Right renal pelvis (tissue), 4 donors: ENCODE results near the gene COL4A1. TPM values are rescaled to one million over a fixed set of nuclear protein-coding genes. Genes with fewer than 3 reads are reported as not detected.
A peak's percentile ranks its signal among the peaks of the same experiment; 100 is the strongest.

Experiments used
- DNase-seq, 4 donors: peaks; one replicate each; pipeline ENCODE4 v3.0.0-alpha.2; 2013; ENCODE audit warnings: low read depth in 4 of 4, low spot score in 3 of 4, missing footprints in 1 of 4
- polyA plus RNA-seq, 4 donors: library from polyadenylated mRNA; unstranded; fragments of 120-200 nt; gene quantifications; one replicate each; pipeline ENCODE4 v1.2.1, GENCODE V29; 2013; ENCODE audit not compliant: insufficient read length in 4 of 4

Gene COL4A1
- polyA plus RNA-seq, 4 donors: 619 to 679 (median 666) TPM

DNA sequence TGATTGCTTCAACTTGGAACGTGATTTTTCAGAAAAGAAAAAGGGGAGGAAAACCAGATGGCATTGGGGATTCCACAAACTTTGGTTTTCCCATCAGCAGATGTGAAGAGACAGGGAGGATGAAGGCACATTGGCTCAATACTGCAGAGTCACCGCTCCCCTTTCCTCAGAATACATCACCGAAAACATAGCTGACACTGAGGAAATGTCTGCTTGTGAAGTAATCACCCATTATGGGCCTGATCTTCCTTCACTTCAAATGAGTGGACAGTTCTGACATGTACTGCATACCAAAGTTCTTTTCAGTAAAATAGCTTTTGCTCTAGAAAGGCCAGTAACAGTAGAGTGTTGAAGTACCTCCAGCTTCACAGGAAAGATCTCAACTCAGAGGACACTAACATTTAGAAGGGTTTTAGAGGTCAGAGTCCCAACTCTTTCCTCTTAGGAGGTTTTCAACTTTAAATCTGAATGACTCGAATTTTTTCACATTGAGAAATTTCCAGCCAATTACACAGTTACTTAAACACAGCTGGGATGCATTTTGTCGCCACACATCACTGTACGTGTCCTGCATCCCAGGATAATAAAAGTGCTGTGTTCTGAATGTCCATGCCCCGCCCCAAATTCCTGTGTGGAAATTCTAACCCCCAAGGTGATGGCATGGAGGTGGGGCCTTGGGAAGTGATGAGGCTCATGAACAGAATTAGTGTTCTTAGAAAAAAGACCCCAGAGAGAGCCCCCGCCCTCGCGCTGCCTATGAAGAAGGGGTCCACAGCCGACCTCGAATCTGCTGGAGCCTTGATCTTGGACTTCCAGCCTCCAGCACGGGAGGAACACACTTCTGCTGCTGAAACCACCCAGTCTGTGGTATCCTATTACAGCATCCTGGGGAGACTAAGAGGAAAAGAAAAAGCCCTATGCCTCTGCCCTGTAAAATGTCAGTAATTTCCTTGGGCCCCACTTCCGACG lies 77.7 kb downstream of the COL4A1 start:
- DNase-seq: no peak

DNA sequence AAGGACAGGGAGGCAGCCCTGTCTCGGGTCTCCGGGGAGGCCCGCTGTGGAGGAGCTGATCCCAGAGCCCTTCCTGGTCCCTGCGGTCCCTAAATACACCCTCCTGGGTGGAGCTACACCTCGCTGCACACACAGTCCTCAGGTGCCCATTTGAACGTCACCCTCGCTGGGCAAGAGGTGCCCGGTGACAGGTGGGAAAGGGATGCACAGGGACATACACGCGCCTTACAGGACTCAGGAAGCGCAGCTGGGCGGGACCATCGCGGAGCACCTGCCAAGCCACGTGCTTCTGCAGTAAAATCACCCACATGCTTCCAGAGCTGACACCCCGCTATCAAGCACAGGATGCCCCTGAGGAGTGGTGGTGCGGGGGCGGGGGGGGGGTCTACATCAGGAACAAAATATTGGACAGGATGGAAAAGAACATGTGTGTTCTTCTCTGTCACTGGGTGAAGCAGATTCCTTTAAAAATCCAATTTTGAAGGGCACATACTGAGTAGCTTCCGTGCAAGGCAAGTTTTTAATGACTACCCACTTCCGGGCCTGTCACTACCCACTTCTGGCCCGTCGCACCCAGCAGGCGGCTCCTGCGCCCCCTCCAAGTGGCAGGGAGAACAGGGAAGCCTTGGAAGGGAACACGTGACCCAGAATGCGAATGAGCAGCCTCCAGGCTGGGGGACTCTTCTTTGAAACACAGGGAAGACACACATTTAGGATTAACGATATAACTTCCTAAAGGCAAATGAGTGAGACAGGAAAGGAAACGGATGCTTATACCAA lies 78.9 kb downstream of the COL4A1 start:
- no peak for DNase-seq

DNA sequence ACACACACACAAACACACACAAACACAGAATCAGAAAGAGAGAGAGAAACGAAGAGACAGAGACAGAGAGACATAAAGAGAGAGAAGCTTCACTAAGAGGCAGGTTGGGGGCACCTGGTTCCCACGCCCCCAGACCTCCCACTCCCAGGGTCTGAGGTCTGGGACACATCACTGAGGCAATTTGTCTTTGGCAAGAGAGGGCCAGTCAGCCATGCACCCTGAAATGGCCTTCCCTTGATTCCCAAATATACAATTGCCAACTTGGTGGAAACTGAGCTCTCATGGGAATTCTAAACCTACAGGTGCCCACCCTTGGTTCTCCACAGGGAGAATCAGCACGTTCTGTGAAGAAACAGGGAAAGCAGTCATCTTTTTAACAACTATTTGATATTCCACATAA lies 79.5 kb downstream of the COL4A1 start:
- no peak for DNase-seq

DNA sequence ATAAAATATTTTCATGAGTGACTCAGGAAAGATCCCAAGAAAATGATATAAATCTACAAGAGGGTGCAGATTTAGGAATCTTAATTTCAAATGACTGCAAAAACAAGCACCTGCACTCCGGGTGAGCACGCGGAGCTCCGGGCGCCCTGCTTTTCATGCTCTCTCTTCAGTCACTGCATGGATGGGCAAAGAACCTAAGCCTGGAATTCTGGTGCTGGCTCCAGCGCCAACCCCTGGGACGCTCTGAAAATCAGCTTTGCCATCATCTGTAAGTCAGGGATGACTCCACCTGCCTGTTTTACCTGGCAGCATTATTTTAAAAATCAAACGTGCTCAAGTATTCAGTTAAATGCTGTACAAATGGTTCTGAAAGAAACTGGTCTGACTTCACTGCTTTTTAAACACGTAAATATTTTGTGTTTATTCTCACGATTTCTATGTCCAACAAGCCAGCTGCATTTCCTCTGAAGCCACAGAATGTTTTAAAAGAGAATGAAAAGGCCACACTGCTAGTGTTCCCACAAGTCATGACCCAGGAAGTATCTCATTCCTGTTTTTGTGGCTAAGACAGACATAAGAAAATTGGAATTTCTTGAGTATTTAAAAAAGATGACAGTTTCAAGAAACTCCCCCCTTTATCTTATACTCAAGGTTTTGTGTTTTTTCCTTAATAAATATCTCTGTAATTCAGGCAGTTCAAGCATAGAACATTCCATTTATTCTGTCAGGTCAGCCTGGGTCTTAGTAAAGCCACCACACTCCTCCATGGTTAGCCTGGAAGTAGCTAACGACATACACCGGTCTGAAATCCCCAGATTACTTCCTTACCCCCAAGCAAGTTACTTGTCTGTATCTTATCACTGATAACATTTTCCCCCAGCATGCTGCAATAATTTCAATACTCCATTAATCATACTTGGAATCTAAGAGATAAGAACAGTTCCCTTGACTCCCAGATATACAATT lies 81.1 kb downstream of the COL4A1 start:
- peak in 2 of 4 donors; percentile 46 to 53 for DNase-seq

DNA sequence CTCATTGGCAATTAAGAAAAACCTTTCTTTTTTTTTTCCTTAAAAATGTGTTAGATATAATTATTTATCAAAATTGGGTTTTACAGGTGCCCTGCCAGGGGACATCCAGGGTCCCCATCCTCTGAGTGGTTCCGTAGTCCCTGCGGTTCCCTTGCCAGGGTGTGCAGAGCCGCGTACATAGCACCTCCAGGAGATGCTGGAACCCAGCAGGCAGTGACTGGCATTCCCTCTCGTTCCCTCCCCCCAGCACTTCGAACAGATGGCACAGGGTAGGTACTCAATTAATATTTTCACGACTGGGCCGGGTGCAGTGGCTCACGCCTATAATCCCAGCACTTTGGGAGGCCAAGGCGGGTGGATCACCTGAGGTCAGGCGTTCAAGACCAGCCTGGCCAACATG lies 82.0 kb downstream of the COL4A1 start:
- DNase-seq: no peak

DNA sequence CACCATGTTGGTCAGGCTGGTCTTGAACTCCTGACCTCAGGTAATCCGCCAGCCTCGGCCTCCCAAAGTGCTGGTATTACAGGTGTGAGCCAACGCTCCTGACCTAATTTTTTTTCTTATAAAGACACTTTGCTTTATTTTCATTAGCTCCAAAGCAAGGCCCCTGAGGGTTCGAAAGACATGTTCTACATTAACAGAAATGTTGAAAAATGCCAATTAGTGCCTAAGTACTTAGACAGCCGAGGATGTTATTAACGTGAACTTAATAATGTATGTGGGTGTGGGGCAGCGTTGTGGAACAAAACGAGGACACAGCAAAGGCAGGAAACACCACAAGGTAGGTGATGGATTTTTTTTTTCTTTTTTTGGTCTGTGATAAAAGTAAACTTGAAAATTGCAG lies 82.4 kb downstream of the COL4A1 start:
- DNase-seq: no peak

DNA sequence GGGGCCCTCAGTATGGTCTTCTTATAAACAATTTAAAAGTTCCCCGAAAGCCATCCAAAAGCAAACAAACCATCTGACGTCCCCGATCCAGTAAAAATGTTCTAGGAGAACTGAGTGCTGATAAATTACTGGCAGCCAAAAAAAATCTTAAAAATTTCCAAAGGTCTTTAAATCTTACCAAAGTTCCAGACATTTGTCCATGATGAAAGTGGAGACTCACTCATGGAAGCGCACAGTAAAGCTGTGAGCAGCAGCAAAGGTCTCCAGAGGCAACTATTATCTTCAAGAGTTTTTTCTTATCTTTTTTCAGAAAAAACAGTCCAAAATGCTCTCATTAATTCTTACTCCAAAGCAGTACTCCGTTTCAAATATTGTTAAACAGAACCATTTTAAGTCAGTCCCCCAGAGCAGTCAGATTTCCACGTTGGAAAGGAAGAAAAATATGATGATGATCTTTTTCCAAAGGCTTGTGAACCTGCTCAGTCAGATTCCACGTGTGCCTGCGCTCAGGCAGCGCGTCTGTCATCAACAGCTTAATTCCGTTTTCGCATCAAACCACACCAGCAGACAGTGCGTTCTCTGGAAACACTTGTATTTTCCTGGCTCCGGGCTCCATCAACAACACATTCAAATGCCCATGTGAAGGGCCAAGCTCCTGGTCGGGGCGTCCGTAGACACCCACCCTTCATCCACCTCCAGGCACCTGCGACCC lies 85.4 kb downstream of the COL4A1 start:
- DNase-seq: no peak

DNA sequence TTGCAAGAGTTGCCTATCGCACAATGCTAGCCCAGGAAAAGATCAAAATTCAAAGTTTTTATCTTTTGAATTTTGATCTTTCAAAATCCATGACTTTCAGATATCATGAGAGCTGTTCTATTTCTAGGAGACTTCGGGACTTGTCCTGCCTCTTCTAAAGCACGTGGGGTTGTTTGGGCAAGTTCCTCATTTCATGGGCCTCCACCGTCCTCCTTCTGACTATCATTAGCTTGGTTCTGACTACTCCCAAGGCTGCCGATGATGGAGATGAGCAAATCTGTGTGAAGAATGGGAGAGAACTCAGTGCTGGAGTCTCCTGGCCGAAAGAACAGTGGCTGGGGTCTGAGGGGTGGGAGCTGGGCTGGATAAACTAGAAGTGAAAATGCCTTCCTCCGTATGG lies 86.5 kb downstream of the COL4A1 start:
- DNase-seq: no peak

DNA sequence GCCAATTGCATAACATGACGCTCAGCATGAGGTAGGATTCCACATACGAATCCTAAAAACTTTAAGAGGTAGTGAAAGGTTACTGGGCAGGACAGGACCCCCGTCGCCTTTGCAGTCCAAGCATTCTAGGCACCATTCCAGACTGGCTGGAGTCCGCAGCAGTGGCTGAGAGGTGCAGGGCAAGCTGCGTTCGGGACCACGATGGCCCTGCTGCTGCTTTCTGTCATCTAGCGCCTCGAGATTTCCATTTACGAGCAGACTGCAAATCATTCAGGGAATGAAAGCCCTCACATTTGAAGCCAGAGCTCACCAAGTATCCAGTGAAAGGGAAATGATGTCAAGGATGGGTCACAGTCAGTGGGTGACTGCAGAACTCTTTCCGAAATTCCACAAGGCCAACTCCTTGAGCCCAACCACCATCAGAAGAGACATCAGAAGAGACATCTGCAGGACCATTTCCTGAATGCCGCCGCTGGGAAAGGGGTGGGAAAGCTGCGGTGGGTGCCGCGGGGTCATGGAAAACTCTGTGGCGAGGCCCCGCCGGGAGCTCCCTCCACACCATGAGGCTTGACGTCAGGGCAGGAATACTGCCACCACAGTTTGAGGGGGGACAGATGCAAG lies 88.3 kb downstream of the COL4A1 start:
- DNase-seq: no peak

DNA sequence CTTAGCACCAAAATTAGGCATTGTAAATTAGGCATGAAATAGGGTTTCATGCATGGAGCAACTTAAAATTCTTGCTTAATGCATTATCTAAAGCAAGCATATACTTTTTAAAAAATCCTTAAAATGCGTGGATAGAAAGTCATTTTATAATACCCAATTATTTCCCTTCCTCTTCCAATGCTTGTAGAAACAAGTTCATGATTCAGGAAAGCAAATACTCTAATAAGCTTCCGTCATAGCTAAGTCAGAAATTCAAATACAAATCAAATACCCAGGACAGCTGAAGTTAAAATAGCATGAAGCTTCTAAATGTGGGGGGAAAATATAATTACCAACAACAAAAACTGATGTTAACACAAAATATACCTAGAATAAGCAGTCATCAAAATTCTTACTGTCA lies 89.1 kb downstream of the COL4A1 start:
- DNase-seq: no peak

DNA sequence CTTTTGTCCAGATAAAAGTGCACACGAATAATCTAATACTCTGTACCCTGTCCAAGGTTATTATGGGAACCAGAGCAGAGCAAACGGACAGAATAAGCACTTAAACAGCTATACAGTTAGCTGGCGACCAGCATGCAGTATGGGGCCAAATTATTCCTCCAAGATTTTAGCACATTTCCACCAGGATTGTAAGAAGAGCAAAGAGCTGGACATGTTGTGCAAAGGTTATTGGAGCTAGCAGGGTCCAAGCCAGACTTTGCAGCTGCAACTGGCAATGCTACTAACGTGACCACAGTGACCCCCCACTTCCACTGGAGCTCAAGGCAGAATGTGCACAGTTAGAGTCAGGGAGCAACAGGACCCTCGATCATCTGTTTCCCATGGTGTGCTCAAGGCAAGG lies 89.9 kb downstream of the COL4A1 start:
- no peak for DNase-seq

DNA sequence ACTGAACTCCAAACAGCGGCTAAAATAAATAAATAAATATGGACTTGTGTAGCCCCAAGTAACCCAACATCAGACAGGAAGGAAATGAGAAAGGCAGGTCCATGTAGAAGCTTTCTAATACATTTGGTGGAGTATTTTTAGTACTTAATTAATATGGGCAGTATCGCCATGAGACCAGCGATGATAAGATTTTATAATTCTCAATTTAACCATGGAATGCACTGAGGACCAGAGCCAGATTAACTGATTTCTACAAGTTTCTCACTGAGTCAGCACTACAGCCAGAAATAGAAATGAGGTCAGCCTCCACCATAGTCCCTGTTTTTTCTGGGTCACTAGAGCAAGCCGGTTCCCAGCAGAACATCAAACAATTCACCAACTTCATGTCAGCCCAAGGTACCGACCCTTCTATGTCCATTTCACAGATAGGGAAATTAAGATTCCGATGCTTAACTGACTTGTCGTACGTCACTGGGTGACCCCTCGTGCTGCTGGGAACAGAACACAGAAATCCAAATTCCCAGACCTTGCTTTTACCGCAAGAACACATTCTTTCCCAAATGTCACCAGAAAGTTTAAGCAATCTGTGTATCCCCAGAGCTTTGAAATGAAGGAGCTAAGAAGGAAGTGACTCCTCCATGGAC lies 90.4 kb downstream of the COL4A1 start:
- no peak for DNase-seq

DNA sequence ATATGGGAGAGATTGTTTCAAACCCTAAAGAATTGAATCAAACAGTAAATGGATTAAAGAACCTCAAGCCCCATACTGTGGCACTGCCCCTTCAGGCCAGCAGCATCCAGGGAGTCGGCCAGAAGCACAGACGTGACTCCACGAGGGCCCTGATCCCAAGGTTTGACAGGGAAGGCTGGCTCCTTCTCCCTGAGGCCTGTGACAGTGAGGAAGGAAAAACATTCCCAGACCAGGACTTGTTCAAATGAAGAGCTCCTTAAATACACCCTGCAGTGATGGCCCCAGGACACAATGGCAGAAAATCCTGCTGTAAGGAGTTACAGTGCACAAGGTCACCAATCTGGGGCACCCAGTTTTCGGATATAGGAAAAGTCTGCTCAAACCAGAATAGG lies 91.0 kb downstream of the COL4A1 start:
- no peak for DNase-seq

DNA sequence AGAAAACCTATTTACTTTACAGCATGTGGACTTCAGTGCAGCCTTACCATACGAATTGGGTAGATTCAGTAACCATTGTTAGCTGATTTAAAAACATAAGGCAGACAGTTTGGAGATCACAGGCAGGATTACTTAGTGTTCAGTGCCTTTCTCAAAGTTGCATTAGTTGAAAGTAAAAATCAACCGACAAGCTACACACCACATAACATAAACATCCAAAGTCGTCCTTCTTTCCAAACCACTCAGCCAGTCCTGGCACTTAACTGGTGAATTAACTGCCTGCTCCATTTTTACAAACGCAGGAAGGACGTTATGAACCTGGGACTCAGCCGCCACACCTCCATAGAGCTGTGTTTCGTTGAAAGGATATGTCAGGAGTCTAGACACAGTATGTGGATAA lies 91.4 kb downstream of the COL4A1 start:
- DNase-seq: no peak

DNA sequence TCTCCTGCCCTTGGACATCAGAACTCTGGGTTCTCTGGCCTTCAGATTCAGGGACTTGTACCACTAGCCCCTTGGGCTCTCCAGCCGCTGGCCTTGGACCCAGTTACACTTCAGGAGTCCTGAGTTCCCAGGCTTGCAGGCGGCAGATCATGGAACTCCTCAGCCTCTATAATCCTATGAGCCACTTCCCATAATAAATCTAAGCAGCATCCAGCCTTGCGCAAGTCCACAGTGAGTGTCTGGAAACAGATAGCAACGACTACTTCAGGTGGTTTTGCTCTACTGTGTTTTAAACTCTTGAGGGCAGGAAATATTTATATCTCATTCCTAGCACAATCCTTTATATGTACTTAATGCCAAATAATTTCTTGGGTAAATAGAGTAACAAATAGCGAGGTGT lies 92.3 kb downstream of the COL4A1 start:
- DNase-seq: no peak

DNA sequence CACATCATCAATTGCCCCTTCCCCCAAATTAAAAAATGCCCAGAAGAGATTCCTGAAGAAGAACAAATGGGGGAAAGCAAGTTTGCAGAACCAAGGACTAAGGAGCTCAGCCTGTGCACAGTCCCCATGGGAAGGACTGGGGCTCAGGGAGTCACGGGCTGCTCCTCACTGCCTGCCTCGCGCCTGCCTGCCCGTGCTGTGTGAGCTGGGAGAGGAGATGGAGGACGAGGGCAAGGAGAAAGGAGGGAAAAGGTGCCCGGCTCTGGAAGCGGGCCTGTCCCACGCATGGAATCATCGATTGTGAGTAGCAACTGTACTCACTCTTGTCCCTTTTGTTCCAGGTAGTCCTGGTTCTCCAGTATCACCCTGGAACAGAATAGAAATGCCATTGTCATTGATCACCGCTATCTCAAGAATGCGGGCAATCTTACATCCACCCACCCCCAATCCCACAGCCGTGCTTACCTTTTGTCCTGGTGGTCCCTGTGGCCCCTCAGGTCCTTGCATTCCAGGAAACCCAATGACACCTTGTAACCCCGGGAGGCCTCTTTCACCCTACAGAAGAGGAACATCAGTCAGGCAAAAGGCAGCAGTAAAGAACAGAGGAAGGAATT lies 93.4 kb downstream of the COL4A1 start:
- no peak for DNase-seq

DNA sequence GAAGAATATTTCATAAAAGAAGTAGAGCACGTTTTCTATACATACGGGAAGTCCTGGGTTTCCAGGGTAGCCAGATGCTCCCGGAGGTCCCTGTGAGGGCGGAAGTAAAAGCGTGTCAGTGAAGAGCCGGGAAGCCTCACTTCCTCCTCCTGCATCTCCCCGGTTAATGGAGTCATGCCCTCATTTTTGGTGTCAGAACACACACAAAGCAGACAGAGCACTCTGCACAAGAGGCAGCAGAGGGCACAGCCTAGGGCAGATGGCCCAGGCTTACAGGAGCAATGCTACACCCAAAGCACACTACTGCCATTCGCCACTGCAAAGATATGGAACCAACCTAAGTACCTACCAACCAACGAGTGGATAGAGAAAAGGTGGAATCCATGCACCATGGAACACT lies 94.4 kb downstream of the COL4A1 start:
- no peak for DNase-seq

DNA sequence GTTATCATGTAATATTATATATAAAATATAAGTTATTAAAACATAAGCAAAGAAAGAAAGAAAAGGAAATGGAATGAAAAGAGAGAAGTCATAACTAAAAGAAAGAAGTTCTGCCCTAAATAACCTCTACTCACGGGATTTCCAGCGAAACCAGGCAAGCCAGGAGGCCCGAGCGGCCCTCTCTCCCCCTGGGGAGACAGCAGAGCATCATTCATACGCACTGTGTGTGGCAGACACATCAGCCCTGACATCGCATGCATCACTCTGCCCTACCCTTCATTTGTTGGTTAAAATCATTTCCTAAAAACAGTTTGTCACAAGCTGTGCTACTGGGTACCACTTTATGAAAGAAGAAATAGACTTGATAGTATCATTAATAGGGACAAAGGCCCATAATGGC lies 95.2 kb downstream of the COL4A1 start:
- no peak for DNase-seq

DNA sequence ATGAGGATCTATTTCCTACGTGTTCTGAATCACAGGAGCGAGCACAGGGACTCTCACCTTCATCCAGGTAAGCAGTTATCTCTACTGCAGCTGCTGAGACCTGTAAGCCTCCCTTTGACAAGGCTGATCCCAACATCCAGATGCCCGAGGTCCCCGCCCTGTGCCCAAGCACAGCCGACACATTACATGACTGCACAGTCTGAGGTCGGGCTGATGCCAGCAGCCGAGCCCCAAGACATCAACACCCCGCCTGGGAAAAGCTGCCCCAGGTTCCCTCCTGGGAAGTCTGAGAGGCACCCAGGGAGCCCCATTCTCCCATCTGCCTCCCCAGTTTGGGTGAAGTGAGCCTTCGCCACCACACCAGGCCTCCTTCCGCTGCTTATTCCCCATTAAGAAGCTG lies 95.9 kb downstream of the COL4A1 start:
- DNase-seq: no peak
